Lung (tissue), 12 donors: Measurements from ENCODE around the gene LIPC. TPM values are rescaled to one million over a fixed set of nuclear protein-coding genes. Genes with fewer than 3 reads are reported as not detected.

Source experiments
- ATAC-seq: fragments of 200-7000 bp; cut with Tn5 transposase; one replicate; pipeline ENCODE4 v1.9.1; 2020; ENCODE audit warnings: moderate number of reproducible peaks; ENCODE audit not compliant: insufficient read depth, low FRiP score
- DNase-seq, 3 donors: peaks; one replicate each; pipeline ENCODE4 v3.0.0-alpha.2; 2013 to 2017
- H3K27ac ChIP-seq, 2 donors: one replicate each; pipeline ENCODE4 v1.5.1; 2013; ENCODE audit warnings: mild to moderate bottlenecking in 2 of 2, moderate library complexity in 2 of 2, control low read depth in 1 of 2, inconsistent platforms in 1 of 2, low read depth in 1 of 2, low read length in 1 of 2
- H3K27me3 ChIP-seq, 3 donors: one replicate each; pipeline ENCODE4 v1.5.1; 2013; ENCODE audit warnings: low read length in 2 of 3; ENCODE audit not compliant: control insufficient read depth in 3 of 3, insufficient read depth in 3 of 3
- H3K36me3 ChIP-seq, 4 donors: one replicate each; pipeline ENCODE4 v1.5.1; 2013; ENCODE audit warnings: low read length in 4 of 4, mild to moderate bottlenecking in 1 of 4, moderate library complexity in 1 of 4; ENCODE audit not compliant: control insufficient read depth in 4 of 4, insufficient read depth in 4 of 4
- H3K4me1 ChIP-seq, 5 donors: one replicate each; pipeline ENCODE4 v1.5.1; 2013; ENCODE audit warnings: low read length in 5 of 5, mild to moderate bottlenecking in 2 of 5, moderate library complexity in 1 of 5; ENCODE audit not compliant: control insufficient read depth in 5 of 5, insufficient read depth in 5 of 5
- H3K4me3 ChIP-seq: one replicate; pipeline ENCODE4 v1.5.1; 2013; ENCODE audit warnings: mild to moderate bottlenecking, control low read depth, moderate library complexity
- H3K9ac ChIP-seq, 2 donors: one replicate each; pipeline ENCODE4 v1.5.1; 2013; ENCODE audit warnings: low read length in 2 of 2, control low read depth in 1 of 2; ENCODE audit not compliant: insufficient read depth in 1 of 2
- H3K9me3 ChIP-seq, 4 donors: one replicate each; pipeline ENCODE4 v1.5.1; 2013; ENCODE audit warnings: low read length in 3 of 4, mild to moderate bottlenecking in 1 of 4, moderate library complexity in 1 of 4; ENCODE audit not compliant: control insufficient read depth in 4 of 4, insufficient read depth in 3 of 4
- CTCF ChIP-seq: IDR thresholded peaks from 2 replicates; pipeline ENCODE4 v1.5.1; 2012; ENCODE audit warnings: mild to moderate bottlenecking; ENCODE audit errors: control extremely low read depth, extremely low read depth
- WGBS, 2 donors: extraction: QIAGEN DNeasy Blood & Tissue Kit; methylation state at CpG; one replicate each; pipeline ENCODE4 v1.1.7; 2013; 5-methylcytosine and 5-hydroxymethylcytosine counted together
- polyA plus RNA-seq, 2 donors: library from polyadenylated mRNA; stranded (reverse); fragments of 200-250 nt; gene quantifications; one replicate each; pipeline ENCODE4 v1.2.1, GENCODE V29; 2013
- total RNA-seq, 2 donors: library from RNA; depleted of rRNA in 1 of 2; stranded (reverse); fragments of >200 nt in 1 of 2; gene quantifications; one replicate each; pipeline ENCODE4 v1.2.1, GENCODE V29; 2014 to 2021
- donor health status: control.
- donor health status: control.
- donor health status: Bipolar disorder and iron deficiency.
- donor health status: healthy.
- donor health status: DM: yes; HTN: yes; CAD: no.

The LIPC gene
- total and polyA plus RNA-seq, 4 donors: 0.20 to 0.57 (median 0.40) TPM

- 90% methylated on average over 5 of the region's 5 CpGs for WGBS, 2 donors
- H3K4me1 ChIP-seq: peaks cover 0 to 5% (median 0%) of the 10 kb centered on the region in 5 donors
- H3K27me3 ChIP-seq: peaks cover 0 to 2% (median 0%) of the 10 kb centered on the region in 3 donors
- no peak overlapping the region for H3K9ac ChIP-seq
- DNase-seq (no peak), ATAC-seq (no peak)
- H3K36me3 ChIP-seq: no peaks in the 10 kb centered on the region
- H3K9me3 ChIP-seq: no peaks in the 10 kb centered on the region
- H3K4me3 ChIP-seq: no peak overlapping the region
- no peak overlapping the region for H3K27ac ChIP-seq
- TF ChIP-seq CTCF: no peak
Measured at GRCh38 chr15:58535337-58535736, 103.5 kb downstream of the LIPC start.

DNA sequence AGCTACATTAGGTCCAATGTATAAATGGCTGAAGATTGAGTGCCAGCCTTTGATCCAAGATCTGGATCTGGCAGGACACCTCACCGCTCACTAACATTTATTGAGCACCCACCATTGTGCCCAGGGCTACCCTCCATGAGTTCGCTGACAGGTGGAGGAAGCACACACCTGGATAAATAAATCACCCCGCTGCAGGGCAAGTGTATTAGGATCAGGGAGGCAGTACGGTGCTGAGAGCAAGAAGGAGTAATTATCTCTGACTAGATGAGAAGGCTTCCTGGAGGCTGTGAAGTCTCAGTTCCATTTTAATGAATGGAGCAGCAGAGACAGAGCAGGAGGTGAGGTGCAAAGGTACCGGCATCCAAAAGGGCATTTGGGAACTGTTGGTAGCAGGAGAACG, 104.1 kb downstream of the LIPC start:
- no peak for TF ChIP-seq CTCF
- Histone ChIP-seq H3K27me3 (peaks cover 0 to 2% (median 0%) of the 10 kb centered on the region in 3 donors), H3K9ac (no peak overlapping the region), H3K27ac (no peak overlapping the region), H3K4me1 (peaks cover 0 to 5% (median 0%) of the 10 kb centered on the region in 5 donors), H3K36me3 (no peaks in the 10 kb centered on the region), H3K4me3 (no peak overlapping the region), H3K9me3 (no peaks in the 10 kb centered on the region)
- ATAC-seq: no peak
- no peak for DNase-seq
- WGBS, 2 donors: 94 to 96% methylated on average over 6 of the region's 6 CpGs

- TF ChIP-seq CTCF: no peak
- Histone ChIP-seq H3K27ac (no peak overlapping the region), H3K9me3 (no peaks in the 10 kb centered on the region), H3K4me3 (no peak overlapping the region), H3K9ac (no peak overlapping the region), H3K4me1 (peaks cover 0 to 5% (median 0%) of the 10 kb centered on the region in 5 donors), H3K36me3 (no peaks in the 10 kb centered on the region), H3K27me3 (peaks cover 0 to 2% (median 0%) of the 10 kb centered on the region in 3 donors)
- no peak for ATAC-seq
- WGBS, 2 donors: 94 to 96% methylated on average over 4 of the region's 4 CpGs
- no peak for DNase-seq
Measured at GRCh38 chr15:58536414-58536813, 104.6 kb downstream of the LIPC start.

DNA sequence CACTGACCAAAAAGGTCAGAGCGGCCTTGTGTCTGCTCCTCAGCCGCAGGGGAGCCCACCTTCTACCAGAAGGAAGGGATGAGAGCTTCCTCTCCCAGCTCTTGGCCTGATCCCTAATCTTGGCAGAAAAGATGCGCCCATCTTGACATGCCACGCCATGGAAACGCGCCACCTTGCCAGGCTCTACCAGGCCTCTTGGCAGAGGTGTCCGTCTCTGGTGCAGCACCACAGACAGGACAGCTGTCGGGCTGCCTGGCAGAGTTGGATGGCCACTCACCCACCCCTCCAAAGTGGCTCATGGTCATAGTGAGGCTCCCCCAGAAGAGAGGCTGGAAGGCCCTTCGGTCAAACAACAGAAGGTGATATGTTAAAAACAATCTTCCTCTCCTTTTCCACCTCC, 105.2 kb downstream of the LIPC start:
- no peak for ATAC-seq
- 96 to 99% methylated on average over 9 of the region's 9 CpGs for WGBS, 2 donors
- no peak overlapping the region for H3K4me3 ChIP-seq

More for the DNA sequence above, 105.2 kb downstream of the LIPC start:
- Histone ChIP-seq H3K4me1 (peaks cover 0 to 5% (median 0%) of the 10 kb centered on the region in 5 donors), H3K9me3 (no peaks in the 10 kb centered on the region), H3K27ac (no peak overlapping the region), H3K9ac (no peak overlapping the region), H3K27me3 (peaks cover 0 to 2% (median 0%) of the 10 kb centered on the region in 3 donors), H3K36me3 (no peaks in the 10 kb centered on the region)
- DNase-seq: no peak
- no peak for TF ChIP-seq CTCF
